Brain microvascular endothelial cell (primary cell): Measurements from ENCODE around the gene LMO1.

ENCODE experiments used
- DNase-seq: peaks from one replicate; pipeline ENCODE4 v3.0.0-alpha.2; 2020
- H3K27ac ChIP-seq: fragments of 250-450 bp; sonication (Bioruptor Pico); 2 replicates; pipeline ENCODE4 v1.5.1; 2020; ENCODE audit warnings: mild to moderate bottlenecking, moderate library complexity
- H3K27me3 ChIP-seq: fragments of 250-450 bp; sonication (Bioruptor Pico); replicated peaks from 2 replicates; pipeline ENCODE4 v1.5.1; 2020; ENCODE audit warnings: mild to moderate bottlenecking
- H3K36me3 ChIP-seq: fragments of 250-450 bp; sonication (Bioruptor Pico); replicated peaks from 2 replicates; pipeline ENCODE4 v1.5.1; 2020; ENCODE audit warnings: mild to moderate bottlenecking
- H3K4me3 ChIP-seq: 2 replicates; pipeline ENCODE4 v1.5.1; 2011; ENCODE audit warnings: low read depth, mild to moderate bottlenecking, control low read depth, low read length, moderate library complexity
- CTCF ChIP-seq: IDR thresholded peaks from 2 replicates; pipeline ENCODE4 v1.5.1; 2011; ENCODE audit warnings: low read depth, mild to moderate bottlenecking, moderate library complexity, low read length, control low read depth, inconsistent platforms; ENCODE audit errors: missing control alignments
- in situ Hi-C: cut with HindIII; loops from 2 replicates; pipeline ENCODE4 v1.10.0; 2017; ENCODE audit warnings: low sequenced_read_pairs, low pct_ligation_motif_present

Gene LMO1

DNA sequence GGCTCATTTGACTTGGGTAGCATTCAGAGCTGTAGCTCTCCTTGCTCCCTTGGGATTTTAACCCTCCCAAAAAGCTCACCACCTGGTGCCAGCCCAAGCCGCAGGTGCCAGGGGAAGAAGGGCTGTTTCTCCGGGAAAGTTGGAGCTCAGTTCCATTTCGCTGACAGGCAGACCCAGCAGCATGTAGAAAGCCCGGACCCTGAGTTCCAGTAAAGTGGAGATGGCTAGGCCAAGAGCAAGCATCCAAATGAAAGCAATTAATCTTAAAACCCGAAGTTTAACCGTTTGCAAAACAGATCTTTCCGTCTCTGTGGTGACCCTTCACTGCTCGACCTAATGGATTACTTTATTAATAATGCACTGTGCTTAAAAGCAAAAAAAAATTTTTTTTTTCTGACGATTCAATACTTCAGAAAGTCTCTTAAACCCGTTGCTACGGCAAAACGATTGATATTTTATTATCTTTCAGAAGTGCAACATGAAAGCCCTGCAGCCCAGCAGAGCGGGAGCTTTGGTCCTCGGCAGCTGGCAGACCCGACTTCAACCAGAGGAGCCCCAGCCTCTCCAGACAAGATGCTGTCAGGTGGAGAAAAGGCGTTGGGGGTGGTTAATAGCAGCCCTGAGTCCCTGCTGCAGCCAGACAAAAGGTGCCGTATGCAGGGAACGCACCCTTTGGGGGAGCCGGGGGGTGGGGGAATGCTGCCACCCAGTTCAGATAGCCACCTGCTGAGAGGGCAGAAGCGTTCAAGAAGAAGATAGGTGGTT, 3.3 kb downstream of the LMO1 start:
- Histone ChIP-seq H3K27me3 (peaks cover 34% of the 10 kb centered on the region), H3K36me3 (no peaks in the 10 kb centered on the region), H3K27ac (no peak overlapping the region), H3K4me3 (no peak overlapping the region)
- DNase-seq, result no peak
- in situ Hi-C loops, result no loop called here
- TF ChIP-seq CTCF, result no peak

- in situ Hi-C loops, result no loop called here
- no peak overlapping the region for H3K27ac ChIP-seq
- no peak for DNase-seq
- H3K4me3 ChIP-seq, result no peak overlapping the region
- H3K36me3 ChIP-seq, result no peaks in the 10 kb centered on the region
- no peak for TF ChIP-seq CTCF
- H3K27me3 ChIP-seq, result peaks cover 26% of the 10 kb centered on the region
These were observed 4.2 kb downstream of the LMO1 start for GRCh38 chr11:8259306-8259959.

- no peak overlapping the region for H3K27ac ChIP-seq
- H3K27me3 ChIP-seq, result peaks cover 24% of the 10 kb centered on the region
- DNase-seq, result peak; percentile 27
These were observed 4.9 kb downstream of the LMO1 start for GRCh38 chr11:8258784-8259183.

GRCh38 chr11:8258289-8258688, 5.4 kb downstream of the LMO1 start:
- no peak for DNase-seq
- no peak overlapping the region for H3K27ac ChIP-seq
- in situ Hi-C loops, result no loop called here
- H3K36me3 ChIP-seq, result no peaks in the 10 kb centered on the region
- peaks cover 21% of the 10 kb centered on the region for H3K27me3 ChIP-seq
- H3K4me3 ChIP-seq, result no peak overlapping the region
- no peak for TF ChIP-seq CTCF

More at GRCh38 chr11:8258784-8259183, 4.9 kb downstream of the LMO1 start:
- in situ Hi-C loops, result no loop called here
- no peaks in the 10 kb centered on the region for H3K36me3 ChIP-seq
- TF ChIP-seq CTCF, result no peak
- no peak overlapping the region for H3K4me3 ChIP-seq

DNA sequence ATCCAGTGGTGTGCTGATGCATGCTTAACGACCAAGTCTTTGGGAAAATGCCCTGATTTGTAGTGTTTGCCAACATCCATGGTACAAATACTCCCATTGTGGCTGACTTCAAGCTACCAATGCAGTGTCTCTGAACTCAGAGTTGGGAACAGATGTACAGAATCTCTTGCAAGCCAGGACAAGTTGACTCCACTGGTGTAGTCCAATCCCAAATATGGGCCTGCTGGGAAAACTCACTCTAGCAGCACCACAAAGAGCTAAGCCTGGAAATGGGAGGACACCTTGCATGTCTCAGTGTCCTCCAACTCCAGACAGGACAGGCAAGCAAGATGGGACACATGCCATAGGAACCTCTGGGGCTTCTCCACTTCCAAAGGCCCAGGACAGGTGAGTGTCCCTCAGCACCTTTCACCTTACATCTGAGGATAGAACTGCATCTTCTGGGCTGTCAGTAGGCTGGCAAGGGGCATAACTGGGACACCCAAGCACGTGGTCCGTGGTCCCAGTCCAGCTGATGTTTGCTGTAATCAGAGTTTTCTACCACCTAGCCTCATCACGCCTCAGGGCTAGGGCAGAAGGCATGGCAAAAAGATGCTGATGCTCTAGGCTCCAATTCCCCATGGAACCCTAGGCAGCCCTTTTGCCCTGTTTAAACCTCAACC, 6.5 kb downstream of the LMO1 start:
- no peak for DNase-seq
- Histone ChIP-seq H3K27me3 (peaks cover 15% of the 10 kb centered on the region), H3K27ac (no peak overlapping the region)

More for the DNA sequence above, 6.5 kb downstream of the LMO1 start:
- in situ Hi-C loops, result no loop called here
- no peak overlapping the region for H3K4me3 ChIP-seq
- H3K36me3 ChIP-seq, result no peaks in the 10 kb centered on the region
- TF ChIP-seq CTCF, result no peak
